ENCODE measurements around the gene AQP5. TPM values are rescaled to one million over a fixed set of nuclear protein-coding genes. Genes with fewer than 3 reads are reported as not detected.

AQP5 gene
- total RNA-seq, 4 donors from 2014 or later: 7.8 TPM; not detected in 3

DNA sequence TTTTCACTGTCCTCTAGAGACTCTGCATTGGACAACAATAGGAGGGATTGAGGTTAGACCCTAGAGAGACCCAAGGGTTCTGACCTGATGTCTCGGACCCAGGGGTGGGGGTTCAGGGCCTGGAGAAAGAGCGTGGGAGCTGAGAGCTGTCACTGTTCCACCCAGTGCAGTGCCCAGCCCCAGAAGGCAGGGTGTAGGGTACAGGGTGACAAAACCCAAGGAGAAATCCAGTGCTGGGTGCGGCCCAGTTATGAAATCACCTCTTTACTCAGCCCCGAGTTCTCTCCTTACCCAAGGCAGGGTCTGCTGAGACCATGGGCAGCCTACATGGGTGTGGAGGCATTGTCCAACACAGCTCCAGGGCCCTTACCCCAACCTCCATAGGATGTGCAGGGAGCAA, 8.5 kb upstream of the AQP5 start:
- Histone ChIP-seq H3K27ac (no peak overlapping the region), H3K9me3 (no peaks in the 10 kb centered on the region), H3K4me1 (no peaks in the 10 kb centered on the region), H3K4me3 (no peak overlapping the region), H3K27me3 (peaks cover 72% of the 10 kb centered on the region), H3K36me3 (no peaks in the 10 kb centered on the region)
- no peak for ATAC-seq
- TF ChIP-seq POLR2A (IDR thresholded peaks at IDR 0.05): no peak
- TF ChIP-seq POLR2AphosphoS5 (IDR thresholded peaks at IDR 0.05): no peak
- TF ChIP-seq EP300 (IDR thresholded peaks at IDR 0.05): no peak
- TF ChIP-seq, protein P1, sequence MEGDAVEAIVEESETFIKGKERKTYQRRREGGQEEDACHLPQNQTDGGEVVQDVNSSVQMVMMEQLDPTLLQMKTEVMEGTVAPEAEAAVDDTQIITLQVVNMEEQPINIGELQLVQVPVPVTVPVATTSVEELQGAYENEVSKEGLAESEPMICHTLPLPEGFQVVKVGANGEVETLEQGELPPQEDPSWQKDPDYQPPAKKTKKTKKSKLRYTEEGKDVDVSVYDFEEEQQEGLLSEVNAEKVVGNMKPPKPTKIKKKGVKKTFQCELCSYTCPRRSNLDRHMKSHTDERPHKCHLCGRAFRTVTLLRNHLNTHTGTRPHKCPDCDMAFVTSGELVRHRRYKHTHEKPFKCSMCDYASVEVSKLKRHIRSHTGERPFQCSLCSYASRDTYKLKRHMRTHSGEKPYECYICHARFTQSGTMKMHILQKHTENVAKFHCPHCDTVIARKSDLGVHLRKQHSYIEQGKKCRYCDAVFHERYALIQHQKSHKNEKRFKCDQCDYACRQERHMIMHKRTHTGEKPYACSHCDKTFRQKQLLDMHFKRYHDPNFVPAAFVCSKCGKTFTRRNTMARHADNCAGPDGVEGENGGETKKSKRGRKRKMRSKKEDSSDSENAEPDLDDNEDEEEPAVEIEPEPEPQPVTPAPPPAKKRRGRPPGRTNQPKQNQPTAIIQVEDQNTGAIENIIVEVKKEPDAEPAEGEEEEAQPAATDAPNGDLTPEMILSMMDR (IDR thresholded peaks at IDR 0.05): no peak
- WGBS, 2 donors (ENCODE audit: low coverage in 1 of 2): 89 to 96% methylated on average over 3 of the region's 4 CpGs

DNA sequence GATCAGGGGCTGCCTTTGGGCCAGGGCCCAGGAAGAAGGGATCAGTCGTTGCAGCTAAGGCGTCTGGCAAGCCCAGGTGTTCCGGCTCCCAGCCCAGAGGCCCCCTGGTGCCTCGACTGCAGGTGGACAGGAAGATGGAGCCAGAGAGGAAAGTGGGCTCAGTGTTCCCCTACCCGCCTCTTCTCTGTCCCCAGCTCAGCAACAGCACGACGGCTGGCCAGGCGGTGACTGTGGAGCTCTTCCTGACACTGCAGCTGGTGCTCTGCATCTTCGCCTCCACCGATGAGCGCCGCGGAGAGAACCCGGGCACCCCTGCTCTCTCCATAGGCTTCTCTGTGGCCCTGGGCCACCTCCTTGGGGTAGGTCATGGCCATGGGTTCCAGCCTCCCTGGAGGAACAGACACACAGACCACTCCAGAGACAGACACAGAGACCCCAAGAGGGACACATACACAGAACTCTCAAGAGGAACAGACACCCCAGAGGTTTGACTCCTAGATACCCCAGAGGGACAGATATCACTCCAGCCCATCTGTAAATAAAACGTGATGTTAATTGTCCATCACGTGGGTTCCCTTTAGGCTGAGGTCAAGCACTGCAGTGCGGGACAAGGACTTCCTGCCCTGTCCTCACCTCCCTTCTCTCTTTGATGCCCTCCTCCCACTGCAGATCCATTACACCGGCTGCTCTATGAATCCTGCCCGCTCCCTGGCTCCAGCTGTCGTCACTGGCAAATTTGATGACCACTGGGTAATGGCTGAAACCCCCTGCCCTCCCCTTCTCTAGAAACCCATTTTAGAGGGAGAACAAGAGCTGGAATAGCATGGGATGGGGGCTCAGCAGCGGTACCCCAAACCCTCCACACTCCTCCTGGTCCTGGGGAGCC, 7.5 kb upstream of the AQP5 start:
- WGBS, 2 donors (ENCODE audit: low coverage in 1 of 2): 53 to 80% methylated on average over 3 to 4 of the region's 21 CpGs
- no peak for ATAC-seq
- Histone ChIP-seq H3K36me3 (no peaks in the 10 kb centered on the region), H3K4me1 (no peaks in the 10 kb centered on the region), H3K4me3 (no peak overlapping the region), H3K27me3 (peaks cover 83% of the 10 kb centered on the region), H3K9me3 (no peaks in the 10 kb centered on the region), H3K27ac (no peak overlapping the region)
- TF ChIP-seq, protein P1 (IDR thresholded peaks at IDR 0.05): no peak
- TF ChIP-seq POLR2AphosphoS5 (IDR thresholded peaks at IDR 0.05) (no peak), EP300 (IDR thresholded peaks at IDR 0.05) (no peak), POLR2A (IDR thresholded peaks at IDR 0.05) (no peak)

DNA sequence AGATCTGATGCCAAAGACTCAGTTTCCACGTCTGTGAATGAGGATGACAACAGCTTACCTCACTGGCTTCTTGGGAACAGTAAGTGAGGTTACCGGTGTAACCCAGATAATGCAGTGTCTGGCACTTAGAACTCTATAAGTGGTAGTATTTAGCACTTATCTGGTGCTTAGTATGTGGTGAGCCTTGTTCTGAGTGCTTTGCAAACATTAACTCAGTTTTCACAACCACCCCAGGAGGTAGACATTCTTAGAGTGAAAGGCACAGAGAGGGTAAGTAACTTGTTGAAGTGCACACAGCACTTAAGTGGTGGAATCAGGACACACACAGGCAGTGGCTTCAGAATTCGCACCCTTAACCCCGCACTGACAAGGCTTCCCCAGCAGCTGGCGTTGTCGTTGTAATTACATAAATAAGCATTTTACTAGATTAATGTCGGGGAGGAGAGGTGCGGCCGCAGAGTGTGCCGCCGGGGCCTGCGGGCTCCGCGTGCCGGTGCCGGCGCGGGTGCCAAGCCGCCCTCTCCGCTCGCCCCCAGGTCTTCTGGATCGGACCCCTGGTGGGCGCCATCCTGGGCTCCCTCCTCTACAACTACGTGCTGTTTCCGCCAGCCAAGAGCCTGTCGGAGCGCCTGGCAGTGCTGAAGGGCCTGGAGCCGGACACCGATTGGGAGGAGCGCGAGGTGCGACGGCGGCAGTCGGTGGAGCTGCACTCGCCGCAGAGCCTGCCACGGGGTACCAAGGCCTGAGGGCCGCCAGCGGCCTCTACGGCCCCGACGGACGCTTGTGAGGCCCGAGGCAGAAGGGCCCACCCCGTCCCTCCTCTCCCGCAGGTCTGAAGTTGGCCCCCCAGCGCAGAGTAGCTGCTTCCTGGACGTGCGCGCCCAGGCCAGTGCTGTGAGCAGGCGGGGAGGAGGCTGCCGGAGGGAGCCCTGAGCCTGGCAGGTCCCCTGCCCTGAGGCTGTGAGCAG, 6.5 kb upstream of the AQP5 start:
- Histone ChIP-seq H3K27ac (no peak overlapping the region), H3K27me3 (peaks cover 92% of the 10 kb centered on the region), H3K9me3 (no peaks in the 10 kb centered on the region), H3K4me1 (no peaks in the 10 kb centered on the region), H3K36me3 (no peaks in the 10 kb centered on the region), H3K4me3 (no peak overlapping the region)
- 10 to 17% methylated on average over 2 to 6 of the region's 53 CpGs for WGBS, 2 donors (ENCODE audit: low coverage in 1 of 2)
- TF ChIP-seq POLR2A (IDR thresholded peaks at IDR 0.05) (no peak), EP300 (IDR thresholded peaks at IDR 0.05) (no peak), POLR2AphosphoS5 (IDR thresholded peaks at IDR 0.05) (no peak)
- TF ChIP-seq, protein P1 (IDR thresholded peaks at IDR 0.05): no peak
- ATAC-seq: peak; percentile 34

DNA sequence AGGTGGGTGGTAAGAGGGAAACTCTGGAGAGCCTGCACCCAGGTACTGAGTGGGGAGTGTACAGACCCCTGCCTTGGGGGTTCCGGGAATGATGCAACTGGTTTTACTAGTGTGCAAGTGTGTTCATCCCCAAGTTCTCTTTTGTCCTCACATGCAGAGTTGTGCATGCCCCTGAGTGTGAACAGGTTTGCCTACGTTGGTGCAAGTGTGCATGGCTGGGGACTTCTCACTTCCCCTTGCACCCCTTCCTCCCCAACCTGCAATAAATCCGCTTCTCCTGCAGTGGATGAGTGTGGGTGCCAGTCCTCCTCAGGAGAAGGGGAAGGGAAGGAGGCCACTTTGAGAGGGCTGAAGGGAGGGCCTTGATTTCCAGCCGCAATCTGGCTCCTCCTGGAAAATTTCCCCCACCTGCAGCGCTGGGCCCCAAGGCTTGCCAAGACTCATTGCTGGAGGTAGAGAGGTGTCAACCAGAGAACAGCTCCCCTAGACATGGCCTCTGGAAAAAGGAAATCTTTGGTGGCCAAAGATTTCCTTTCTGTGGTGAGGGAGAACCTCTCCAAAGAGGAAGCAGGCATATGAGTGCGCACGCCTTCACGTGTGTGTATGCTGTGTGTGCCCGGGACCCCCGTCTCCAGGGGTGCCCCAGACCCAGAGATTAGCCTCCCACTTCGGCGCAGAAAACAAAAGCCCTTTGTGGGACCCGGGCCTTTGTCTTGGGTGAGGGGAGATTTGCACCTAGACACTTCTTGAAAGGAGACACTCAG, 5.6 kb upstream of the AQP5 start:
- peaks cover 95% of the 10 kb centered on the region for H3K27me3 ChIP-seq
- TF ChIP-seq EP300 (IDR thresholded peaks at IDR 0.05): no peak
- no peak for TF ChIP-seq POLR2AphosphoS5 (IDR thresholded peaks at IDR 0.05)
- TF ChIP-seq POLR2A (IDR thresholded peaks at IDR 0.05): no peak
- TF ChIP-seq, protein P1 (IDR thresholded peaks at IDR 0.05): no peak

More for the DNA sequence above, 5.6 kb upstream of the AQP5 start:
- Histone ChIP-seq H3K9me3 (no peaks in the 10 kb centered on the region), H3K36me3 (no peaks in the 10 kb centered on the region), H3K27ac (no peak overlapping the region), H3K4me1 (peaks cover 0 to 6% (median 3%) of the 10 kb centered on the region in 3 donors), H3K4me3 (no peak overlapping the region)
- no peak for ATAC-seq
- 53 to 81% methylated on average over 3 to 8 of the region's 13 CpGs for WGBS, 2 donors (ENCODE audit: low coverage in 1 of 2)

Data from gastroesophageal sphincter (tissue), 4 donors.